GM19328 (cell line): ENCODE data around the gene C2orf72.

Experiments
- ATAC-seq: cut with Tn5 transposase; IDR thresholded peaks from one replicate; pipeline ENCODE4 v1.9.1; 2021; ENCODE audit warnings: mild to moderate bottlenecking, moderate library complexity; ENCODE audit not compliant: unreplicated experiment

C2orf72 gene

DNA sequence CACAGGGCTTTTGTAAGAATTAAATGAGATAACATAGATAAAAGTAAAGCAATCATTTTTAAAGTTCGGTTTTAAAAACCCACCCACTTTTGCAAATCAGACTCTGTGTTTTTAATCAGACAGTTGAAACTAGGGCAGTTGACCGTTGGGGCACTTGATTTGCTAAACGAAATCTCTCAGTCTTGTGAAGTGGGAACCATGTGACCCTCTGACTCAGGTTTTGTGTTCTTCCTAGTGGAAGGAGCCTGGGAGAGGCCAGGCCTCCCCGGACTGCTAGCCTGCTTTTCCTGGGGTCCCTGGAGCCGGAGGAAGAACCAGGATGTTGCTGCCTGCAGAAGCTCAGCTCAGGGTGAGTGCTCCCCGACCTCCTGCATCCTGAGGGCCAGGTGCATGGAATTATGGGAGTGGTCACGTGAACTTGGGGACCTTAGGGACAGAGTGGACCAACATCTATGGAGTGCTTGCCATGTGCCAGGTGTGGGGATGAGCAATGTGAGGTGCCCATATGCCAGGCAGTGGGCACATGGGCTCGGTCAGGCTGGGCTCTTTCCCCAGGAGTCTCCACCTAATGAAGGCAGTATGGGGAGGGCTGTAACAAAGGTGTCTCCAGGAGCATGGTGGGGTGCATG, 3.9 kb downstream of the C2orf72 start:
- no peak for ATAC-seq

DNA sequence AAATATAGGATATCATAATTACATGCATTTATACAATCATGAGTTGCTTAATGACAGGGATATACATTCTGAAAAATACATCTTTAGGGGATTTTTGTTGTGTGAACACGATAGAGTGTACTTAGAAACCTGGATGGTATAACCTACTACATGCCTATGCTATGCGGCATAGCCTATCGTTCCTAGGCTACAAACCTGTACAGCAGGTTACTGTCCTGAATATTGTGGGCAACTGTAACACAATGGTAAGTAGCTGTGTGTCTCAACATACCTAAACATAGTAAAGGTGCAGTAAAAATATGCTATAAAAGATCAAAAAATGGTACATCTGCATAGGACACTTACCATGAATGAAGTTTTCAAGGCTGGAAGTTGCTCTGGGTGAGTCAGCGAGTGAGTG, 6.5 kb downstream of the C2orf72 start:
- ATAC-seq = no peak

DNA sequence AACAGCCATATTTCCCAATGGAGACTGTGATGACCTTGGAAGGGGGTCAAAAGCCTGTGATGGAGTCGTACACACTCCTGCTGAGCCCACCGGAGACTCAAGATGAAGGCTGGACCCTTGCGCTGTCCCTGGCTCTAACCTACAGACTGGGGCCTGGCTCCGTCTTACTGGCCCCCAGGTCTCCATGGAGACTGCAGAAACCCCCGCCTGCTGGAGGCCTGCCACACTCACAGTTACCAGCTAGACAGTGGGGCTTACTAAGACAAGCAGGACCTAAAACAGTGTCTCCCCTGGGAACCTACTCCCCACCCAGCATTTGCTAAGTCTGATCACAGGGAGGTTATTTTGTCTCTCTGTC, 9.6 kb downstream of the C2orf72 start:
- ATAC-seq = no peak

DNA sequence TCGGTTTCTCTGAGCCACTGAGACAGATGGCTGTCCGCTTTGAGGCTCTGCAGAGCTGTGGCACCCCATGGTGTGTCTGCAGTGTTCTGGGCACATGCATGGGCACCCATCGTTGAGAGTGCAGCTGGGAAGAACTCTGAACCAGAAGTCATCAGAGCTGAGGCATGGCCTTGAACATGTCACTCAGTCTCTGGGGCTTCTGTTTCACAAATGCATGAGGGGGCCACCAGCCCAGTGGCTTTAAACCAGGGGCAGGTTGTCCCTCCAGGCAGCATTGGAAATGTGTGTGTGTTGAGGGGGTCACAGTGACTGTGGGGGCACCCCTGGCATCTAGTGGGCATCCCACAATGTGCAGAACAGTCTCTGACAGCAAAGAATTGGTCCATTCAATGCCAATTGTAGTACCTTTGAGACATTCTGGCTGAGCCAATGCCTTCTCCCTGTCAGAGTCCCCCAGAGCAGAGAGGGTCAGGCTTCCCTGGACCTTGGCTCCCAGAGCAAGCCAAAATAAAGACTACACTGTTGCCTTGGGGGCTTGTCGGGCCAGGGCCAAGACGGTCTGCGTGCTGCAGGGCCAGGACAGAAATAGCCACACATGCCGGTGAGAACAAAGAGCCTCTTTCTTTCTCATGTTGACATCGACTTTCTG, 10.1 kb downstream of the C2orf72 start:
- no peak for ATAC-seq

DNA sequence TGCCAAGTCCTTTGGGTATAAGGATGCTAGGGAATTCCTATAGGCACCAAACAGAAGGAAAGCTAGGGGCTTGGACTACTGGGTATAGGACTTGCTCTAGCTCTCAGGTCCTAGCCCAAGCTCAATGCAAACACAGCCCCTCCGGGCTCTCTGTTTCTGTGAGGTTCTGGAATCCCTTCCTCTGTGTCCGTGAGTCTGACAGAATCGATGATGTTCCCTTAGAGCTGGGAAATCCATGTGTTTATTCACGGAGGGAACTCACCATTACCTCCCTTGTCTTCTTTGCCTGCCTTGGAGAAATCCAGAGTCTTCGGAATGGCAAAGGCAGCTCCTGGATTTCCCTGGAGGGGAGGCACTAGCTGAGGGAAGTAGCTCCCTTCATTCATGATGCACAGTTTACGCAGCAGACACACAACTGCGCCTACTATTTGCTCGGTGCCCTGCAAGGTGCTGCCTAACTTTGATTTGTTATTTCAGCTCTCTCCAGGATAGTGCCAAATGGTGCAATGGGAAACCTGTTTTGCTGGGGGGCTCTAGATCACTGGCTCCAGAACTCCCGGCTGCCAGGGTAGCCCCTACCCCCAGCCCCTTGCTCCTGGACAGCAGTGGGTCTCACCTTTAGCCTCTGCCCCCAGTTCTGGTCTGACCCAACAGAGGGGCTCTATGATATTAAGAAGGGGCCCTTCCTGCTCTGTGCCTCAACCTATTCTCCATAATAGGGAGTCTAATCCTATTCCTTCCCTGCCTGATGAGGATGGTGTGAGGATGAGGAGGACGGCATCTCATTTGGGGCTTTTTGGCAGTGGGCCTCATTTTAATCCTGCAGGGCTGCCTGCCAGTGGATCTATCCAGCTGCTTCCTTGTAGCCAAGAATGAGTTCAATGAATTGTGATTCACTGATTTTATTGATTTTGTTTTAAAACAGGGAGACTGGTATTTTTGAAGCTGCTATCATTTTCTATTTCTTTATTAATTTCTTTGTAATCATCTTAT, 10.9 kb downstream of the C2orf72 start:
- no peak for ATAC-seq

DNA sequence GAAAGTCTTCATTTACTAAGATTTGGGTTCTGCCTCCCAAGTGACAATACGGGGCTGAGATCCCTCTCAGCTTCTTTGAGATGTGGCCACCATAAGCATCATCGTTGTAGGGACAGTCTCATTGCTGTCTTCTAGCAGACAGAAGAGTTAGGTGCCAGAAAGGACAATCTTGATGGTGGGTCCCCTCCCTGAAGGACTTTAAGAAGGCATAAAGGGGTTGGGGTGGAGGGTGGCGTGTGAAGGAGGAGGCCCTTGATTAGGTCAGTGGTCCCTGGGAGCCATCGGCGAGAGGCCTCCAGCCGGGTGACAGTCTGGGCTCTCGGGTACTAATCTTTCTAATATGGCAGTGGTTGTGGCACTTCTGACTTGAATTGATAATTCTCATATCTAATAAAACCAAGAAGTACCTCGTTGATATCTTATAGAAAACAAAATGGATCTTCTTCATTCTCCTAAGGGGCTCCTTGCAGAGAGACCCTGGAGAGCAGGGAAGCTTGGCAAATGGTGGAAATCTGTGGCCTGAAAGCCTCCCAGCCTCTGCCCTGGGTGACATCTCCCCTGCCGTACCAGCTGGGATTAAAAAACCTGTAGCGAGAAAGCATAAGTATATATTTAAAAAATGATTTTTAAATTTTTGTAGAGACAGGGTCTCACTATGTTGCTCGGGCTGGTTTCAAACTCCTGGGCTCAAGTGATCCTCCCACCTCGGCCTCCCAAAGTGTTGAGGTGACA, 12.1 kb downstream of the C2orf72 start:
- ATAC-seq = no peak

DNA sequence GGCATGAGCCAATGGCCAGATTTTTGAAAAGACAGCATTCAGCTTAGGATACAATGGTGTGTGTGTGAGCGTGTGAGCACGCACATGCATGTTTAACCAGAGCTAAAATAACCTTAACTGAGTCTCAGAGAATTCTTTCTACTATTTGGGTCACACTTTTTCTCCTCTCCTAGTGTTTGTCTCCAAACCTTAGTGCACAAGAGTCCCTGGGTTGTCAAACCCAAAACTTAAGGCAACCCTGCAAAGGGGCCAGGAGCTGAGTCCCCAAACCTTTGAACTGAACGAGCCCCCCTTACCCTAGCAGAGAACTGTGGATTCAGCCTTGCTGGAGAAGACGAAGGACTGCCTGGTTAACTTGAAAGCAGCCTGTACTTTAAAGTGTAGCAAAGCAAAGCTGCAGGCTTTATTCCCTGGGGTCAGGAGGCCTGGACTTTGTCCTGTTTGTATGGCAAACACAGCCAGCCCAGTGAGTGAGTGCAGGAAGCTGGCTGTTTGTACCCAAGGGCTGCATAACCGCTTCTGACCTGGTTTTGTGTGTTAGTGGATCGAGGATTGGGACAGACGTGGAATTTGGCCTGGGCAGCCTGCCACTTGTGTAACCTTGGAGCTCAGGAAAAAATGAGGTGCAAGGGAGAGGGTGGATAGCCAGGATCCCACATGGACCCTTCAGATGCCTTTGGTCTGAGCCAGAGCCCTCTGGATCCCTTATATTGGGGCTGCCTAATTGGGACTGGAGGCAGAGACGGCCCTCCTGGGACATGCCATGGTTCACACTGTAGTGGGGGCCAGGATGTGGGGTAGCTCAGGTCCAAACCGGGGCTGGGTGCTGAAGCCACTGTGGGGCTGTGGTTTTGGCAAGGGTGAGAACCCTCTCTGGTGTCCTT, 12.9 kb downstream of the C2orf72 start:
- ATAC-seq = no peak

DNA sequence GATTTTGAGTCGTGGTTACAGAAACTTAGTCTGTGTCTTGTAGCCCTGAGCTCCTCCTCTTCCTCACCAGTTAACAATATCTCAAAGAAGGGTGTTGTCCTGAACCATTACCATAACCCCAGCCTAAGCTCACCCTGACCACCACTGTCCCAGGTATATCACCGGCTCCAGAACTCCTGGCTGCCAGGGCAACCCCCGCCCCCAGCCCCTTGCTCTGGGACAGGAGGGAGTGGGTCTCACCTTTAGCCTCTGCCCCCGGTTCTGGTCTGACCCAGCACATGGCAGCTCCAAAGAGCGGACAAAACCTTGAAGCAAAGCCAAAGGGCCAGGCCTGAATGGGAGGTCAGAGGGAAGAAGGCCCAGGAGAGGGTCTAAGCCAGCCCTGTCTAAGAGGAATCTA, 13.8 kb downstream of the C2orf72 start:
- ATAC-seq = no peak

DNA sequence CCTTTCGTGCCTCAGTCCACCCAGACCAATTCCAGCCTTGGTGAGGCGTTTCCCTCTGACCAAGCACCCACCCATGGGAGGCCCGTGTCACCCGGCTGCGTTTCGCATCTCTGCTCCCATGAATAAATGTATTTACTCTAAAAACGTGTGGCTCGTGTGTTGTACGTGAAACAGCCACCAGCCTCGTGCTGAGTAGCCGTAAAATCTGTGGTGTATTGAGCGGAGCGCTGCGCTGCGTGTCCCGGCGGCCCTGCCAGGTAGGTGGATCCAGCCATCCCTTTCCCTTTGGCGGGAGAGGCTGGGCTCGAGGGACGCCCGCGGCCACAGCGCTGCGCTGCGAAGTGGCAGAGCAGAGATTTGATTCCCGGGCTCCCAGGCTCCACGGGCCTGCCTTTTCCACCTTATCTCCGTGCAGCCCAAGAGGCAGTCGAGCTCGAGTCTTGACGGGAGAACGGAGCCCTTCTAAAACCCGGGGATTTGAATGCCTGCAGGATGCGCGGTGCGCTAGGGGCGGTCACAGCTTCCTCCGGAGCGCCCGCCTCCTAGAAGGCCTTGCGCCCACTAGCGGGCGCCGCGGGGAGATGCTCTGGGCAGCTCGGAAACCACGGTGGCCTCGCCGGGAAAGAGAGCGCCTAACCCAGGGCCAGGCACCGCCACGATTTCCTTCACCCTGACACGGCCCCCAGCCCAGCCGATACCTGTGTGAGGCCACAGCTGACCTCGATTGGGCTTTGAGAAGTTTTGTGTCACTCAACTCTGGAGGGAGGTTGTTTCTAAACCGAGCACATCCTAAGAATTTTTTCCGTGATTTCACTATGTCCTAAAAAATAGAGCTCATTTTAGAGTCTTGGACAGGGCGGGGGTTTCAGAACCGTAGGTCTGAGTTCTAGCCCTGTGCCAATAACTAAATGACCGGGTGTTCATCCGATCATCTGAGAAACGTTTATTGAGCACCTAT, 15.4 kb downstream of the C2orf72 start:
- no peak for ATAC-seq

DNA sequence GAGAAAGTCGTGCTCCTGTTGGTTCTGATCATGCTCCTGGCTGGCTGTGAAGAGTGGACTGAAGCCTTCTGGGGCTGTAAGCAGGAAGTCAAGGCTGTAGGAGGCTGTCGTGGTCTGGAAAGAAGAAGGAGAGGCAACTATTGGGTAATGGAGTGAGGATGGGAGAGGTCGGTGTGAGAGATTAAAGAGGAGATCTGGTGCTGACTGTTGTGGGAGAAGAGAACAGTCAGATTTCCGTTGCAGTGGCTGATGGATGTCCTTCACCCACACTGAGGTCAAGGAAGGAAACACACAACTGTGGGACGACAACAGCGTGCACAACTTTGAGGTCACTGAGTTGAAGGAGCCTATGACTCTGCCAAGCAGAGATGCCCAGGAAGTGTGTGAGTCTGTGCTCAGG, 16.5 kb downstream of the C2orf72 start:
- no peak for ATAC-seq

DNA sequence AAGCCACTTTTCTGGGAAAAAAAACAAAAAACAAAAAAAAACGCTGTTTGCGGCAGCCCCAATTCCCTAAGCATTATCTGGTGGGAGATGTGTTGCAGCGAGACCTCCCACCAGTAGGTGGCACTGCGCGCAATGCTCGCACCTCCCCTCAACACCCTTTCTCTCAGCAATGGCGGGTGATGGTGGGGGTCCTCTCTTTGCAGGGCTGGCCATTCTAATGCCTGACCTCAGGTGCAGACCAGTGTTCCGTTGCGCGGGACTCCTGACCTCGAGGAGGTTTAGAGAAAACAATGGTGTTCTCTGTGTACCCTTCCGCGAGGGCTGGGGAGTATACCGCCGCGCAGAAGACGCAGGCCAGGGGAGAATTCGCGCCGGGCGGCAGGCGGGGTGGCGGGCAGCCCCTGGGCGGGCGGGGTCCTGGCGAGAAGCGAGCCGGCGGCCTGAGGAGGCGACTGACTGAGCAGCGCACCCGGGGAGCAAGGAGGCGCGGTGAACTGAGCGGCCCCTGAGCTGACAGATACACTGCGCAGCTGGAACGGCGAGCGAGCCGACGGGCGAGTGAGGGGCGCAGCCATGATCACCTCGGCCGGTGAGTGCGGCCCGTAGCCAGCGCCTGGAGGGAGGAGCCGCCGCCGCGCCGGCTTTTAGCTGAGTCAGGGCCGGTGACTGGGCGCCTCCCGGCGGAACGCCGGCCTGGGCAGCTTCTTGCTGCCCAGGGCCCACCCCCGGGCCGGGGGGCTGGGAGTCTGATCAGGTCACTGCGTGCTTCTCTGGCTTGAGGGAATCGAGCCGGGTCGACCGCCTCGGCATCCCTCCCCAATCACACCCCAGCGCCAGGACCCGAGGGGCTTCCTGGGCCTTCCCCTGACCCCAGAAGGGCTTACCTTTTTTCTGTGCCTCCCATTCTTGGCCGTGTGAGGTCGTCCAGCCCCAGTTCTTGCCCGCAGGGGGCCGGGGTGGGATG, 19.4 kb downstream of the C2orf72 start, which contains the start of gene PSMD1:
TSS of gene PSMD1 (plus strand) at position 415 of the 964 bp plus-strand sequence. CDS start at position 574, 159 bp downstream.
- ATAC-seq = peak; percentile 72

DNA sequence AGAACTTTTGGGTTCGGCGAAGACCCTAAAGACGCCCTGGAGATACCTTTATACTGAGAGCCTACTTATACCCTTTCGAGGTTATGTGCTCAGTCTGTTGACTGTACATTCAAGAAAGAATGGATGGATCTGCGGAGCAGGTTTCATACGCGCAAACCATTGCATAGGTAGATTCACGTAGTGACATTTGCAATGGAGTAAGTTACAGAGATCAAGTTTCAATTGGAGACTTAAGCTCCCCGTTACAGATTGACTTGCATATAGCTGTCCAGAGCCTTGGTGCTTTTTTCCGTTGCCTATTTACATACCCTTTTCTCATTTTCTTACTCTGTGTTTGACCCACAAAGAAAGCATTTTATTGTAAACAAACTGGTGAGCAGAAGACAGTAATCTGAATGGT, 20.3 kb downstream of the C2orf72 start:
- ATAC-seq = no peak

DNA sequence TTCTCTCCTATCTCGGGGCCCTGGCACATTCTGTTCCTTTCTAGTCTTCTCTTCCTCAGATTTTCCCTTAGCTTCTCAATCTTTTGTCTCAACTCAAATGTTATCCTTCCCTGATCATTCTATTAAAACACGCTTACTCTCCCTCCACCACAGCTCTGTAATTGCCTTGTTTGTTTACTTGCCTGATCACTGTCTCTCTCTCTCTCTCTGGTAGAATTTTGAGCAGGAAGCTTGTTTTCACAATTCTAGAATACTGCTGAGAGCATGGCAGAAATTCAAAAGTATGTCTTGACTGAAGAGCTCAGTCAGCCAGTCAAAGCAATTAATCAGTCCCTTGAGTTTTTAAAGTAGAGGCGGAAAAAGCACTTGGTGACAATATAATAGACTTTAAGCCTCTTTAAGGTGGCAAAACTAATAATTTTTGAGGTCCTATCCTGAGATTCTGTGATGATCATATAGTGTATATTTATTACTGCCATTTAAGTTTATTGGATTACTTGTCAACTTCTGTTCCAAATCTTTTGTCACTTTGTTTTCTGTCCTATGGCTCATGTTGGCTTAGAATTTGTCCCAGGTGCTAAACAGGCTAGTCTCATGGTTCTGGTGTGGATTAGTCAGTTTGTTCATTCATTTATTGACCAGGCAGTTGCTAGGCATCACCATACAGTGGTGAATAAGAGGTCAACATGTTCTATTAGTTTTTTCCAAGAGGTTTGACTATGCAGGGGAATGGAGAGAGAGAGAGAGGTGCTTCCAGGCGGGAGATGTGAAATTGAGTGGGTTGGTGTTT, 21.6 kb downstream of the C2orf72 start:
- no peak for ATAC-seq

DNA sequence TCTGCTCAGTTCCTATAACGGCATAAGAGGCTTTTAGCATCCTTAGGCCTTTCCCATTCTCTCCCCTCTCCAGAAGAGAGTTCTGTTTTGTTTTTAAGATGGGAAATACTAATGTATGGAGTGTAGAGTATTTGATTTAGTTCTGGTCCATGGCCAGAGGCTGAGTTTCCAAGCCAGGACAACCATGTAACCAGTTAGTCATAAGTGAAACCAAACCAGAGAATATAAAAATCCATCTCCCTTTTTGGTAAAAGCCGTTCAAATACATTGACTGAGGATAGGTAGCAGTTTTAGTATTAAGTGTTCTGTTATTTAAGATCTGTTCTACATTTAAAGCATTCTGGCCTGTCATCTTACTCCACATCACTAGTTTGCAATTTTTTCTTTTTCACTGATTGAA, 22.4 kb downstream of the C2orf72 start:
- ATAC-seq = no peak

DNA sequence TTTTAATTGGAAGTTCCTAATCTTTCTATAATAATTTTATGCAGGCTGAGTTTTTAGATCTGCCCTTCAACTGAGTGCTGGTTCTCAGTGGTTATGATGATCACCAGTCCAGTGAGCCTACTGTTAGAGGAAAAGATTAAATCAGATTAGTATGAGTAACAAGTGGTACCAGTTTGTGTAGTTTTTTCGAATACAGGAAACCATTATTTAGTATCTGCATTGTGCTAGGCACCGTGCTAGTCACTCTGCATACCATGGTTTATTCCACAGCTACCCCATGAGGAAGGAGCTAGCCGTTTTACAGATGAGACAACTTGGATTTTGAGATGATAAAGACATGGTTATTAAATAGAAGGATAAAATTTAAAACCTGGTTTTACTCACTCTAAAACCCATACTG, 25.5 kb downstream of the C2orf72 start:
- ATAC-seq = no peak

DNA sequence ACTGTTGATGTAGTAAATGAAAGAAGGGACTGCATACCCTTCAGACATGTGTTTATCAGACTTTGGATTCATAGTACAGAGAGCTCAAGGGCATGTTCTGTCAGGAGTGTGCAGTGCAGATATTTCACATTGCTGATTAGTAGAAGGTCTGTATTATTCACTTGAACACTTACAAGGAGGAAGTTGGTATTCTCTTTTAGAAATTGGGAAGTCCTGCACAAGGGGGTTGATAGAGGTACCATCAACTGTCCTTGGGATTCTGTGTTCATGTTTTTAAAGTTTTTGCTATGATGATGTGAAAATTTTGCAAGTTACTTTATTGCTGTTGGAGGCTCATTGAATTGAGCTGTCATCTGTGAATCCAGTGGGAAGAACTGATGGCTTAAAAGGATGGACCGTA, 26.0 kb downstream of the C2orf72 start:
- no peak for ATAC-seq

DNA sequence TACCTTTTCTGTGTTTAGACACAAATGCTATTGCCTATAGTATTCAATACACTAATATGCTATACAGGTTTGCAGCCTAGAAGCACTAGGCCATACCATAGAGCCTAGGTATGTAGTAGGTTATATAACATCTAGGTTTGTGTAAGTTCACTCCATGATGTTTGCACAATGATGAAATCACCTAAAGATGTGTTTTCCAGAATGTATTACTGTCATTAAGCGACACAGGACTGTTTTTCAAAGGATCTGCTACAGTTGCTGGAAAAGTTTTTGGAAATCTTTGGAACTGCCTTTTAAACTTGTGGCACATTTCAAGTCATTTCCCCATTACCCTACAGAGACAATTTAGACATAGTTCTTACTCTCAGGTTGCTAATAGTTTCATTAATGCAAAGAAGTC, 28.6 kb downstream of the C2orf72 start:
- no peak for ATAC-seq
